ENCODE results near the gene IFNA21.
"Not testable (repeated sequence)": the region's sequence is repeated elsewhere in the genome, so short reads cannot be mapped to it uniquely, and the experiment has no call there.

DNA sequence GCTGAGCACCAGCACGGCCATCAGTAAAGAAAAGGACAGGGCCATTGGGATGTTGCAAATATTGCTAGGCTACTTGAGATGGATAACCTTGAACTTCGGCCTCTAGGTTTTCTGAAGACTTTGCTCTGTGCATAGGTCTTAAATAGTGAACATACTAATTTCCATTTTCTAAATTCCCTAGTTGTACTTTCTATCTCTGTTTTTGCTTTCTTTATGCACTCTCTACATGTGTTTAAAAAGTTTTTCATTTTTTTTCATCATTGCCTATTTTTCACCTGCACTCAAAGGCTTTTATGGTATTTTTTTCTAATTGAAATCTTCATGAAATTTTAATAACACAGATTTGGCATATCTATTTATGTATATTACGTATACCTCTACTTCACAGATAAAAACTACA is 21.0 kb upstream of the IFNA21 start, which contains the start of gene IFNA4:
- TF ChIP-seq, protein P1, sequence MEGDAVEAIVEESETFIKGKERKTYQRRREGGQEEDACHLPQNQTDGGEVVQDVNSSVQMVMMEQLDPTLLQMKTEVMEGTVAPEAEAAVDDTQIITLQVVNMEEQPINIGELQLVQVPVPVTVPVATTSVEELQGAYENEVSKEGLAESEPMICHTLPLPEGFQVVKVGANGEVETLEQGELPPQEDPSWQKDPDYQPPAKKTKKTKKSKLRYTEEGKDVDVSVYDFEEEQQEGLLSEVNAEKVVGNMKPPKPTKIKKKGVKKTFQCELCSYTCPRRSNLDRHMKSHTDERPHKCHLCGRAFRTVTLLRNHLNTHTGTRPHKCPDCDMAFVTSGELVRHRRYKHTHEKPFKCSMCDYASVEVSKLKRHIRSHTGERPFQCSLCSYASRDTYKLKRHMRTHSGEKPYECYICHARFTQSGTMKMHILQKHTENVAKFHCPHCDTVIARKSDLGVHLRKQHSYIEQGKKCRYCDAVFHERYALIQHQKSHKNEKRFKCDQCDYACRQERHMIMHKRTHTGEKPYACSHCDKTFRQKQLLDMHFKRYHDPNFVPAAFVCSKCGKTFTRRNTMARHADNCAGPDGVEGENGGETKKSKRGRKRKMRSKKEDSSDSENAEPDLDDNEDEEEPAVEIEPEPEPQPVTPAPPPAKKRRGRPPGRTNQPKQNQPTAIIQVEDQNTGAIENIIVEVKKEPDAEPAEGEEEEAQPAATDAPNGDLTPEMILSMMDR (IDR thresholded peaks at IDR 0.05): not testable (repeated sequence)
- TF ChIP-seq POLR2A (IDR thresholded peaks at IDR 0.05): not testable (repeated sequence)
